PC-3 (cell line): Measurements from ENCODE around the gene INPPL1. TPM values are rescaled to one million over a fixed set of nuclear protein-coding genes. Genes with fewer than 3 reads are reported as not detected.
"Not testable (repeated sequence)": the region's sequence is repeated elsewhere in the genome, so short reads cannot be mapped to it uniquely, and the experiment has no call there.

Source experiments
- ATAC-seq: fragments of 200-7000 bp; cut with Tn5 transposase; 2 replicates; pipeline ENCODE4 v1.9.1; 2020; ENCODE audit warnings: mild to moderate bottlenecking, moderate library complexity
- BruUV-seq: library from RNA; stranded (reverse); fragments of 400-500 nt; replicated peaks from 2 replicates; lab custom pipeline; 2021; lab: Mats Ljungman, UMichigan
- CTCF ChIA-PET: fragments of 300-600 bp; sonication (Branson Sonifier 250); formaldehyde crosslinking; loops from one replicate; lab custom pipeline; 2022; ENCODE audit warnings: antibody characterized with exemption; lab: Charles Lee
- POLR2A ChIA-PET: fragments of 300-600 bp; sonication (Branson Sonifier 250); formaldehyde crosslinking; loops from one replicate; lab custom pipeline; 2022; ENCODE audit warnings: antibody characterized with exemption; ENCODE audit not compliant: unreplicated experiment; lab: Charles Lee
- DNase-seq: peaks from one replicate; pipeline ENCODE4 v3.0.0-alpha.2; 2015
- H2AFZ ChIP-seq: fragments of 300-600 bp; sonication (generic); 2 replicates; pipeline ENCODE4 v1.6.0; 2016; ENCODE audit warnings: antibody characterized with exemption, low read length
- H3F3A ChIP-seq: fragments of 300-600 bp; sonication (generic); one replicate; pipeline ENCODE4 v1.6.0; 2017; ENCODE audit warnings: antibody characterized with exemption, low read length, control low read depth, mild to moderate bottlenecking; ENCODE audit not compliant: unreplicated experiment
- H3K27ac ChIP-seq: fragments of 300-600 bp; sonication (generic); 2 replicates; pipeline ENCODE4 v1.5.1; 2016; ENCODE audit warnings: mild to moderate bottlenecking, low read length
- H3K27me3 ChIP-seq: fragments of 300-600 bp; sonication (generic); 2 replicates; pipeline ENCODE4 v1.6.1; 2016; ENCODE audit warnings: low read length, mixed read lengths
- H3K36me3 ChIP-seq: fragments of 300-600 bp; sonication (generic); 2 replicates; pipeline ENCODE4 v1.6.1; 2016; ENCODE audit warnings: low read depth, mixed run types, low read length, mixed read lengths
- H3K4me1 ChIP-seq: fragments of 300-600 bp; sonication (generic); 2 replicates; pipeline ENCODE4 v1.5.1; 2016; ENCODE audit warnings: low read length; ENCODE audit not compliant: insufficient read depth
- H3K4me2 ChIP-seq: fragments of 300-600 bp; sonication (generic); 2 replicates; pipeline ENCODE4 v1.6.0; 2016; ENCODE audit warnings: low read length
- H3K4me3 ChIP-seq: fragments of 300-600 bp; sonication (generic); 2 replicates; pipeline ENCODE4 v1.5.1; 2016; ENCODE audit warnings: mild to moderate bottlenecking, low read length, mixed read lengths
- H3K79me2 ChIP-seq: fragments of 300-600 bp; sonication (generic); 2 replicates; pipeline ENCODE4 v1.6.1; 2017; ENCODE audit warnings: low read length, mixed read lengths
- H3K9ac ChIP-seq: fragments of 300-600 bp; sonication (generic); 2 replicates; pipeline ENCODE4 v1.6.0; 2016; ENCODE audit warnings: mild to moderate bottlenecking, low read length
- H3K9me2 ChIP-seq: fragments of 300-600 bp; sonication (generic); replicated peaks from 2 replicates; pipeline ENCODE4 v1.6.1; 2016; ENCODE audit warnings: mixed run types, low read length, mixed read lengths
- H3K9me3 ChIP-seq: fragments of 300-600 bp; sonication (generic); 2 replicates; pipeline ENCODE4 v1.6.1; 2016; ENCODE audit warnings: low read length, mixed read lengths
- H4K20me1 ChIP-seq: fragments of 300-600 bp; sonication (generic); 2 replicates; pipeline ENCODE4 v1.6.1; 2016; ENCODE audit warnings: low read length, mixed read lengths
- CTCF ChIP-seq: fragments of 300-600 bp; sonication (generic); conservative IDR thresholded peaks from 2 replicates; pipeline ENCODE4 v1.5.1; 2017; ENCODE audit warnings: antibody characterized with exemption, low read depth, mild to moderate bottlenecking, low read length
- EZH2 ChIP-seq: fragments of 300-600 bp; sonication (generic); IDR thresholded peaks from one replicate; pipeline ENCODE4 v1.6.1; 2017; ENCODE audit warnings: antibody characterized with exemption, mild to moderate bottlenecking, low read length; ENCODE audit not compliant: unreplicated experiment
- EZH2phosphoT487 ChIP-seq: fragments of 300-600 bp; sonication (generic); IDR thresholded peaks from 2 replicates; pipeline ENCODE4 v1.6.1; 2018; ENCODE audit warnings: mild to moderate bottlenecking, antibody characterized with exemption, low read length, borderline replicate concordance
- intact Hi-C: fragments of 100-400 bp; cut with micrococcal nuclease; formaldehyde crosslinking; loops from 2 replicates; pipeline ENCODE4 v1.9.0; 2023
- total RNA-seq: library from RNA; depleted of rRNA; stranded (reverse); fragments of >200 nt; gene quantifications from 2 replicates; pipeline ENCODE4 v1.2.3, GENCODE V29; 2014

Gene INPPL1
- total RNA-seq, 1 experiment from 2014 or later, result 100 TPM

- BruUV-seq, result no TSS peak
- Histone ChIP-seq H3K36me3 (no peaks in the 10 kb centered on the region), H3K79me2 (no peaks in the 10 kb centered on the region), H3K9ac (no peak overlapping the region), H3K27me3 (no peaks in the 10 kb centered on the region), H3K27ac (no peak overlapping the region), H2AFZ (no peak overlapping the region), H3K9me3 (no peaks in the 10 kb centered on the region), H3K4me1 (peaks cover 5% of the 10 kb centered on the region; the same call in 1 of the 2 replicates), H3K4me2 (no peak overlapping the region), H3F3A (no peaks in the 10 kb centered on the region), H4K20me1 (no peaks in the 10 kb centered on the region), H3K9me2 (no peaks in the 10 kb centered on the region), H3K4me3 (no peak overlapping the region)
- CTCF ChIA-PET, result no interaction called here
- DNase-seq (no peak), ATAC-seq (no peak)
- TF ChIP-seq EZH2phosphoT487 (no peak), CTCF (no peak), EZH2 (no peak)
- intact Hi-C loops, result no loop called here
- POLR2A ChIA-PET, result no interaction called here
Observed at GRCh38 chr11:72190631-72191071, 33.9 kb upstream of the INPPL1 start.

- no peaks in the 10 kb centered on the region for H3K9me2 ChIP-seq
- no peaks in the 10 kb centered on the region for H3K79me2 ChIP-seq
- no peaks in the 10 kb centered on the region for H3F3A ChIP-seq
- ChIA-PET CTCF (no interaction called here), POLR2A (no interaction called here)
- no peaks in the 10 kb centered on the region for H3K36me3 ChIP-seq
- H2AFZ ChIP-seq, result no peak within 1 kb of the TSS; the same call in 1 of the 2 replicates
- no peak within 1 kb of the TSS for H3K9ac ChIP-seq
- no peak within 1 kb of the TSS for H3K27ac ChIP-seq
- no peak within 1 kb of the TSS for H3K4me2 ChIP-seq
- no peaks in the 10 kb centered on the region for H3K9me3 ChIP-seq
- H4K20me1 ChIP-seq, result no peaks in the 10 kb centered on the region
- no peaks in the 10 kb centered on the region for H3K27me3 ChIP-seq
- intact Hi-C loops, result no loop called here
- H3K4me3 ChIP-seq, result no peak within 1 kb of the TSS
- peaks cover 5% of the 10 kb centered on the region; the same call in 1 of the 2 replicates for H3K4me1 ChIP-seq
- ATAC-seq, result peak; percentile 45; the same call in 1 of the 2 replicates
- TF ChIP-seq EZH2 (no peak), CTCF (no peak), EZH2phosphoT487 (no peak)
- no TSS peak for BruUV-seq
- peak; percentile 44 for DNase-seq
Observed at GRCh38 chr11:72191961-72192381, 32.6 kb upstream of the INPPL1 start, which contains the start of gene FOLR1. Gene FOLR1 (plus strand): TSS chr11:72192140. CDS start chr11:72192174, 34 bp downstream.

GRCh38 chr11:72195518-72196270, 28.9 kb upstream of the INPPL1 start:
- BruUV-seq, result no TSS peak
- TF ChIP-seq EZH2phosphoT487 (no peak), CTCF (no peak), EZH2 (no peak)
- ATAC-seq, result no peak
- H2AFZ ChIP-seq, result no peak overlapping the region
- peaks cover 5% of the 10 kb centered on the region; the same call in 1 of the 2 replicates for H3K4me1 ChIP-seq
- ChIA-PET POLR2A (no interaction called here), CTCF (no interaction called here)
- H3K9me2 ChIP-seq, result no peaks in the 10 kb centered on the region
- intact Hi-C loops, result no loop called here
- H3K27me3 ChIP-seq, result no peaks in the 10 kb centered on the region
- H3K27ac ChIP-seq, result no peak overlapping the region
- no peaks in the 10 kb centered on the region for H3K9me3 ChIP-seq
- peaks cover 1% of the 10 kb centered on the region for H3F3A ChIP-seq
- H4K20me1 ChIP-seq, result no peaks in the 10 kb centered on the region
- no peak overlapping the region for H3K9ac ChIP-seq
- no peak for DNase-seq
- no peaks in the 10 kb centered on the region for H3K79me2 ChIP-seq
- H3K4me2 ChIP-seq, result no peak overlapping the region
- H3K4me3 ChIP-seq, result no peak overlapping the region
- no peaks in the 10 kb centered on the region for H3K36me3 ChIP-seq

- H3K4me1 ChIP-seq, DNase-seq, H3K4me2 ChIP-seq, H3K27me3 ChIP-seq, intact Hi-C loops, H3K9me3 ChIP-seq, H3K9ac ChIP-seq, H3K36me3 ChIP-seq, H3F3A ChIP-seq, H4K20me1 ChIP-seq, H3K27ac ChIP-seq, ATAC-seq, BruUV-seq, H2AFZ ChIP-seq, CTCF ChIA-PET, POLR2A ChIA-PET, H3K9me2 ChIP-seq, H3K79me2 ChIP-seq, H3K4me3 ChIP-seq: not testable (repeated sequence)
Observed at GRCh38 chr11:72201445-72201844, 23.1 kb upstream of the INPPL1 start.
